NCI-H128 (cell line): ENCODE data around the gene FAM210B.
"Not testable (repeated sequence)": the region's sequence is repeated elsewhere in the genome, so short reads cannot be mapped to it uniquely, and the experiment has no call there.

Experiments
- DNase-seq: peaks from one replicate; lab custom pipeline; 2025; ENCODE audit not compliant: unreplicated experiment; lab: John Stamatoyannopoulos, UW

FAM210B gene

DNA sequence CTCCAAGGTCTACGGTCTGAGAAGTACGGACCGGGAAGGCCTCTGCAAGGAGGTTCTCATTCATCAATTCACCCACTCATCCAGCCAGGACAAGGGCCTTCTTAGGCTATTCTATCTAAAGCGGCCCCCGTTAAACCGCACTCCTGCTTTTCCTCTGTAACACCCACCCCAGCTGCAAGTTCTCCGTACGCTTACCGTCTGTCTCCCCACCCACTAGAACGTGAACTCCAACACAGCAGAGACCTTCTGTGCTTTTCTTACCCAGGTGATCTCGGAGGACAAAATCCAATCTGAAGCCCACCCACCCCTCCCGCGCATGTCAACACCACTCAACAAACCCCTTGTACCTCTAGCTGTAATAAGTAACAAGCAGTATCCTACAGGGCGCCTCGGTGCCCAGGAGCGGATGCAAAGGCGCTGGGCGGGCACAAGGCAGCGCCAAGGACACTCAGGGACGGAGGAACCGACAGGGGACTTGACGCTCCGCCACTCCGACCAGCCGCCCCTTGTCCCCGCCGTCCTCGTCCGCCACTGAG lies 32.9 kb downstream of the FAM210B start:
- no peak for DNase-seq

DNA sequence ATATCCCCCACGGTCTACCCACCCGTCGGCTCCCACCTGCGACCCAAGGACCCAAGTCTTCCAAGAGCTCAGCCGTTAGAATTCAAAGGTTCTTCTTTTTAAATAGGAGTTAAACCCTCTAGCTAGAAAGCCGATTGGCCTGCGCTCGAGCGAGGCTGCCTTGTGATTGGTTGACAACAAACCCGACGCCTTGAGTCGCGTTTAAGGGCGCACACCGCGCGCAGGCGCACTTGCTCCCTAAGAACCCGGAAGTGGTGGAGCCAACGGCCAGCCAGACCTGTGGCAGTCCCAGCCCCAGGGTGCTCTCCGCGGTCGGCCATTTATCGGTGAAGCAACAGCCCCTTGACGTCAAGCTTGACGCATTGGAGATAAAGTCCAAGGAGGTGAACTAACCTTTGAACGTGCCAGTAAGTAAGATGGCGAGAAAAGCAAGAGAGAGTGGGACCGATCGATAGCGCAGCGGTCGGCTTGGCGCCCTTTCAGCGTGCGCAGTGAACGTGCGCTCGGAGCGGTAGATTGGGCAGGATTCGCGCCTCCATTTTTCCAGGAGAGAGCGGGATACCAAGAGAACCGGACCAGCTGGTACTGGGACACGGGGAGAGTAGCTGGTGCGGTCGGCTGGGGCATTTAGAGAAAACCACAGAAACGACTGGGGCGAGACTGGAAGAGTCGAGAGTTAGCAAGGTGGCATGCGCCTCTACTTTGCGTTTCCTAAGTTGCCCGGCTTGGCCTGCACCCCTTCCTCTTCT lies 33.5 kb downstream of the FAM210B start, which contains the start of the genes AURKA and CSTF1:
Gene AURKA, minus strand, starts transcription at position 84 of the 749 bp plus-strand sequence. CDS start 4,018 bp downstream, outside the sequence.
Gene CSTF1, plus strand, starts transcription at position 514 of the 749 bp plus-strand sequence. CDS start 2,908 bp downstream, outside the sequence.
- peak; percentile 94 for DNase-seq

DNA sequence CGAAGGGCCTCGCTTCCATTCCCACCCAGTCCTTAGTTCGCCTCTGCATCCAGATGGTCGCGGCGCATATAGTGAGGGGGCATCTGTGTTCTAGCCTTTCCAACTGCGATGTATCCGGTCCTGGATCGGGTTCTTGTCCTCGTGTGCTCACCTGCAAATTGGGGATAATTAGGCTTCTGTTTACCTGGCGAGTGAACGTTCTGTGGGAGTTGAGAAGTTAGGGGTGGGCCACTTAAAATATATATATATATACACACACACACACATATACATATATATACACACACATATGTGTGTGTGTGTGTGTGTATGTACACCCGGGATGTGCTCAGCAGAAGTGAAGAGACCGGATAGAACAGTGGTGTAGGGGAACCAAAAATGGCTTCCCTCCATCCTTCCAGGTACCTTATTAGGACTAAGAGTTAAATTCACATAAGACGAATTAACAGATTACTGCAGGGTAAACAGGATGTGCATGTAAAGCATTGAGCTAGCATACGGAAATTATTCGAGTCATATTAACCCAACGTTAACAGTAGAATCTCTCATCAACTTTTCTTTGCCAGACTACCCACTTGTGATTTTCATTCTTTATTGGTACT lies 34.2 kb downstream of the FAM210B start:
- no peak for DNase-seq

DNA sequence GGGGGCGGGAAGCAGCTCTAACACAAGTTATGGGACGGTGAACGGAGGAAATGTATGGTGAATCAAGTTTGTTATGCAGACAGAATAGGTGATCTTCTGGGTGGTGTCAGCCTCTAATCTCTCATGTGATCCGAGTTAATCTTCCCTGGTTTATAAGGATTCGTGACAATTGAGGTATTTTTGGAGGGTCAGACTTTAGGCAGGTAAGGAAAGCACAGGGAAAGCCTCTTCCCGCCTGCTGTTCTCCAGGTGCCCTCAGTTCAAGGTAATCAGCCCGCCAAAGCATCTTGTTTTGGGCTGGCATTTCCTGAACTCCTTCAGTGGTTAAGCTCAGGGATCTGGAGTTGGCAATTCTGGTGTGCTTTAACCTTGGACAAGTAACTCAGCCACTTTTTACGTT lies 34.9 kb downstream of the FAM210B start:
- no peak for DNase-seq

DNA sequence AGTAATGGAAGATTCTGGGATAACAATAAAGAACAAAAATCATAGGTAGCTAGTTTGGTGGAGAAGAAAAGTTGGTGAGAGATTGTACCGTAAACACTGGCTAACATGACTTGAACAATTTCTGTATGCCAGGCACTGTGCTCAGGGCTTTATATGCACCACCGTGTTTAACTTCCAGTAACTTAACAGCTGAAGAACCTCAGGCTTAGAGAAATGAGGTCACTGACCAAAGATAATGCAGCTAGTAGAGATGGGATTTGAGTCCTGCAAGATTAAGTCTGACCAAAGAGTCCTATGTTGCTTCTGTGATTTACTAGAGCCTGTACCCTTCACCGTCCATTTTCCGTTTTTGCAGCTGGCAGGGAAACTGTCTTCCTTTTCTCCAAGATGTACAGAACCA lies 36.4 kb downstream of the FAM210B start:
- DNase-seq, result no peak

DNA sequence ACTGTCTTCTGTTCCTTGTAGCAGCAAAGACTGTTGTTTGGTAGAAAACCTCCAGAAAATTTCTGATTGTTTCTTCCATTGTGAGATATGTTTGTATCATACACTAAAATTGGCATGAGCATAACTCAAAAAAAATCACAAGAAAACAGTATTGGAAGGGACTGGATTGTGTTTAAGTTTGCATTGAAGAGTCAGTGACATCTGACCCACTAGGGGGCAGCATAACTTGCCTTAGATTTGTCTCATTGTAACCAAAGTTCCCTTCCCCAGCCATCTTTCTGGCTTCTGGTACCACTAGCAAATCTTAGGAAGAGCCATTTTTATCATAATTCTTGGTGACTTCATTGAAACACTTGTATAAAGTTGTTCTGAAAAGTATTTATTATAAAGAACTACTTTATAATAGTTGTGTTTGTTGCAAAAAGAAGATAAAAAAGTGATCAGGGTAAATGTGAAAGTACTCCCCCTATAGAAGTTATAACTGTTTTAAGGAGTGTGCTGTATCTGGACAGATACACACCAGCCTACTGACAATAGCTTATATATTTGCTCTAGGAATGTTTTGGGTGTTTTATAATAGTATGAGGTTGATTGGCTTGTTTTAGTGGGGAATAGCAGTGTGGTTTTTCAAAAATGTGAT lies 41.3 kb downstream of the FAM210B start:
- DNase-seq, result no peak

DNA sequence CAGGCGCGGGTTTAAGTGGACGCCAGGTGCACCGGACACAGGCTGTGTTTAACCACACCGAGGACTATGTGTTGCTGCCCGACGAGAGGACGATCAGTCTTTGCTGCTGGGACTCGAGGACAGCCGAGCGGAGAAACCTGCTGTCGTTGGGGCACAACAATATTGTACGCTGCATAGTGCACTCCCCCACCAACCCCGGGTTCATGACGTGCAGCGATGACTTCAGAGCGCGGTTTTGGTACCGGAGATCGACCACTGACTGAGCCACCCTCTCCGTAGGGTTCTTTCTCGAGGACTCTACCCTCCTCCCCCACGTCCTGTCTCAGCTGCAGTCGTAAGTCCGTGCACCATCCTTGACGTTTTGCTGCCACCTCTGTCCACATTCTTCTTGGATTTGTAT lies 44.7 kb downstream of the FAM210B start:
- no peak for DNase-seq

DNA sequence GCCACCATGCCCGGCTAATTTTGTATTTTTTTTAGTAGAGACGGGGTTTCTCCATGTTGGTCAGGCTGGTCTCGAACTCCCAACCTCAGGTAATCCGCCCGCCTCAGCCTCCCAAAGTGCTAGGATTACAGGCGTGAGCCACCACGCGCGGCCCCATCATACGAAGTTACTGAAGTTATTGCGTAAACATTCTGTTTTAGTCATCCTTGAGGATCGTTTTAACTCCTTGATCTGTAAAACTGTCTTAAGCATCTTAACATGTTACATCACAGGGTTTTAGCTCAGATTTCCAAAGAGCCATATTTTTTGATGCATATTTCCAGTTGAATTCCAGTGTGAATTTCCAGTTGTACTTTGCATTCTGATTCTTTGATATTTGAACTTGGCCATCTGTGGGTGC lies 46.6 kb downstream of the FAM210B start:
- DNase-seq, result not testable (repeated sequence)

DNA sequence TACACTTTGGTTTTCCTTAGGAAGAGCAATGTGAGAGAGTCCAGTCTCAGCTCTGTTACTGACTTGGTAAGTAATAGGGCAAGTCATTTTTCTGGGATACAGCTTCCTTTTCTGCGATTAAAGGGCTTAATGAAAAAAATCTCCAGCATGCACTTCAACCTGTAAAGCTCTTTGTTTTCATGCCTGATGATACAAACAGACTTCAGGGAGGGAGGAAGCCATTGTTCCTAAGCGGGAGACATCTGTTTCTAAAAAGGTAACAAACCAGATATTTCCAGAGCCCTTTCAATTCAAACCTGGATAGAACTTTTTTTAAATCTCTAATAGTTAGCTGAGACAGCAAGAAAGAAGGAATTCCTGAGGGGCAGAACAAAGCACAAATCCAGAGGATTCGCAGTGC lies 48.1 kb downstream of the FAM210B start:
- DNase-seq, result no peak

DNA sequence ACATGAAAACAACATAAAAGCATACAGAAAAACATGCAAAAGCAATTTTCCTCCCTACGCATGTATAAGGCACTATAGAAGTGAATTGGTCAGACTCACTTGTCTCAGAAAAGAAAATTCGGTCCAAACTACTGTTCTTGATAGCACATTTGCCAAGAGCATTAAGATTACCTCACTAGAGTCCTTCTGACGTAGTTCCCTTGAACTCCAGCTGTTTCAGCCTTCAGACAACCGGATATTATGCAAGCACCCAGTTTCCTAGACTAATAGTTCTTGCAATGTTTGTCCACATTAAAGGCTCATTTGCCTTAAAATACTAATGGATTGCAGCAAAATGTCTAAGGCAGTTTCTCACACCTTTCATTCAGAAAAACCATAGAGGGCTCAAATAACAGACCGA lies 50.7 kb downstream of the FAM210B start:
- no peak for DNase-seq

DNA sequence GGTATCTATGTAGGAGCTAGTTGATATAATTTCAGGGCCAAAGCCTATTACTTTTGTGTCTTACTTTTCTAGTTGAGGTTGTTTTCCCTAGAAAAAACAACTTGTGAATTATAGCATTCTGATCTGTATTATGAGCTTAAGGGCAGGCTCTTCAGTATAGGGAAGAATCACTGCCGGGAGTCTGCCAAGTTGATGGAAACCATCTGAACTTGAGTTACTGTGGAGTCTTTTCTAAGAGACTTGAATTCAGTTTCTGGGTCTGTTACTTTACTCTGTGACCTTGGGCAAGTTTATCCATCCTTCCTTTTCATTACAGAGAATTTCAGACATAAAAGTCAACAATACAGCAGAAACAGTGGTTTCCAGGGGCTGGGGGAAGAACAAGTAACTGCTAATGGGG lies 51.2 kb downstream of the FAM210B start:
- DNase-seq, result no peak

DNA sequence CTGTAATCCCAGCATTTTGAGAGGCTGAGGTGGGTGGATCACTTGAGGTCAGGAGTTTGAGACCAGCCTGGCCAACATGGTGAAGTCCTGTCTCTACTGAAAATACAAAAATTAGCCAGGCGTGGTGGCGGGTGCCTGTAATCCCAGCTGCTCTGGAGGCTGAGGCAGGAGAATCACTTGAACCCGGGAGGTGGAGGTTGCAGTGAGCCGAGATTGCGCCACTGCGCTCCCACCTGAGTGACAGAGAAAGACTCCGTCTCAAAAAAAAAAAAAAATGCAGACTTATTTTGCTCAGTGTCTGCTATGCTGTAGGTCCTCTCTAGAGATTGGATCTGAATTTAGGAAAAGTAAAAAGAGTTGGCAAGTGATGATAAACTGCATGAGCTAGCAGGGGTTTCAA lies 52.5 kb downstream of the FAM210B start:
- DNase-seq, result not testable (repeated sequence)

DNA sequence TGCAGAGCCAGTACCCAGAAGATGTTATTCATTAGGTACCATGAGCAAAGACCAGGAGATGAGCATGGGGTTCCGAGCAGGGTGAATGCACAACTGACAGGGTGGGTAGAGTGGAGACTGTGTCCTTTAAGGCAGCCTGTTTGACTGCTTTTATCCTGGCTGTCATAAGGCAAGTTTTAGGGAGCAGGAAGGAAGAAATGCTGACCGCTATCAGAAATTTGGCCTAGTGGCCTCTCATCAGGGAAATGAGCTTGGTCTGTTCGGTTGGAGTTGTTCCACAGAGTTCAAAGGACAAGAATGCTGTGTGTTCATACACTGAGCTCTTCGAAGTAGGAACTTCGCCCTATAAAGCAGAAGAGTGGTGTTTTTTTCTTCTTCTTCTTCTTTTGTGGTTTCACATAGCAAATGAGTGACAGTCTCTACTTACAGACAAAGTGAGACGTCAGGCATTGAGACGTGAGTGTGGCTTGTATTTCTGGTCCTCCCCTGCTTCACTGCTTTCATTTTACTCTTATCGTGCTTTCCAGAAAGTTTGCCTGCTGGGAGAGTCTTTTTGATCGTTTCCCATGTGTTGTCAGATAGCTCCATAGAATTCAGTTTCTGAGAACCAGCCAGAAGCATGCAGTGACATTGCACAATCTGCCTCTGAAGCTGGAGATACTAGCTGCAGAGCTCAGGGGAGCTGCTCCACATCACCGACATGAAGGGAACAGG lies 53.1 kb downstream of the FAM210B start, which contains the start of gene CASS4:
Gene CASS4, plus strand, starts transcription at position 502 of the 714 bp plus-strand sequence. Its CDS starts 199 bp downstream, at position 701.
- no peak for DNase-seq

DNA sequence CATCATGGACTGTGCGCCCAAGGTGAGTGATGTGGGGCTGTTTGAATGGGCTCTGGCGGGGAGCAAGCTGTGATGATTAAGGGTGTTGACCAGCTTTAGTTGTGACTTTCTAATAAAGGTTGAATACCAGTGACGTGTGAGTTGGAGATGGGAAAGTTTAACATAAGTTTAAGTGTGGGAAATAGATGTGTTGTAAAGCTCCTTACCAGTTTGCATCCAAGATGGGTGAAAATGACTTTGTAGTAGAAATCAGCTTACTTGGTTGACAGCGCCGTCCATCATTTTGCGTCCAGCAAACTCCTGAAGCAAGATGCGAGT lies 53.7 kb downstream of the FAM210B start:
- DNase-seq, result no peak

DNA sequence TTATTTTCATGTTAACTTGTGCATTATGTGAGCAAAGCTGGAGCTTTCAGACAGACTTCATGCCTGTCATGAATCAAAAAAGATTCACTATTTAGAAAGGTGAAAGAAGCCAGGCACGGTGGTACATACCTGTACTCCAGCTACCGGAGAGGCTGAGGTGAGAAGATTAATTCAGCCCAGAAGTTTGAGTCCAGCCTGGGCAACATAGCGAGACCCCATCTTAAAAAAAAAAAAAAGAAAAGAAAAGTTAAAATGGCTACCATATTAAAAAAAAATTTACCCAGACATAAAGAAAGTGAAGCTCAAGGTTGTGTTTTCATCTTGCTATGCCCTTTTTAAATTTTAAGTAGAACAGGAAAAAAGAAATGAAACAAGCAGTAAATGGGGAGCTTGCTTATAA lies 54.2 kb downstream of the FAM210B start:
- DNase-seq, result no peak

DNA sequence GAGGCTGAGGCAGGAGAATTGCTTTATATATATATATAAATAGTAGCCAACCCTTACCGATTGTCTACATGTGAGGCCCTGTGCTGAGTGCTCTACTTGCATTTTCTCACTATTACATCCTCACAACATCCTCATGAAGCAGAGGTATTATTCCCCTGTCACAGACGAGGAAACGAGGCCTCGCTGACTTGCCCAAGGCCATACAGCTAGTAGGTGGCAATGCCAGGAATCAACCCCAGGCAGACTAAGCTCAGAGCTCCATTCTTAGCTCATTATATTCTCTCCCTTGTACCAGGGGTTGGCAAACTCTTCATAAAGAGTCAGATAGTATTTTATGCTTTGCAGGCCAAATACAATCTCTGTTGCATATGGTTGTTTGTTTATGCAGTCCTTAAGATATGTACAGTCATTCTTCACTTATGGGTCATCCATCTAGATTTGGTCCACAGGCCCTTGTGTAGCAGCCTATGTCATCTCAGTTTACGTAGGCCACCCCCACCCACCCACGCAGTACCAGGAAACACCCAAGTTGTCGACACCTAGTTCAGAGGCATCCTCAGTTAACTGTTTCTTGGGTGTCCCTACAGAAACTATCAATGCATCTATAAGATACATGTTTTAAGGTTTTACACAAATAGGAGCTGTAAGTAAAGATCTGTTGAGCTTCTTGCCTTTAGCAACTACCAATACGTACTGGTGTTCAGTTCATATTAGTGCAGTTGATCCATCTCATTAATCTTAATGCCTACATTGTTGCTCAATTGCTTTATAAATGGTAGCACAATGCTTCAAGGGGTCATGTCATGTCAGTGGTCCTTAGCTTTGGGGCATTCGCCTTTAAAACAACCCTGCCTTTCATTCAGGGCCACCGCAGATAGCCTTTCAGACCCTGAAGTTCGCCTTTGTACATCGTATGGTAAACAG lies 56.3 kb downstream of the FAM210B start:
- no peak for DNase-seq

DNA sequence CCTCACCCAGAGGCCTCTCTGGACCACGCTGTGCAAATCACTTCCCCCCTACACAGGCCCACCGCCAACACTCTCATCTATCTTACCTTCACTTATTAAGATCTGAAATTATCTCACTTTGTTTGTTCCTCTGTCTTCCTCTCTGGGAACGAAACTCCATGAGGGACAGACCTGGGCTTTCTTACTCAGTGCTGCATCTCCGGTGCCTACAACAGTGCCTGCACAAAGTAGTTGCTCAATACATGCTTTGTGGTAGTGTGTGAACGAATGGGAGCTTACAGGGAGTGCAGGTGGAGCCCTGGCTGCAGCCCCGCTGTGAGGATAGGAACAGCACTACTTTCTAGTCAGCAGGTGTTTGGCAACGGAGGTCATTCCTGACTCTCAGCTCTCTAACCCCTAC lies 58.6 kb downstream of the FAM210B start:
- DNase-seq, result no peak

DNA sequence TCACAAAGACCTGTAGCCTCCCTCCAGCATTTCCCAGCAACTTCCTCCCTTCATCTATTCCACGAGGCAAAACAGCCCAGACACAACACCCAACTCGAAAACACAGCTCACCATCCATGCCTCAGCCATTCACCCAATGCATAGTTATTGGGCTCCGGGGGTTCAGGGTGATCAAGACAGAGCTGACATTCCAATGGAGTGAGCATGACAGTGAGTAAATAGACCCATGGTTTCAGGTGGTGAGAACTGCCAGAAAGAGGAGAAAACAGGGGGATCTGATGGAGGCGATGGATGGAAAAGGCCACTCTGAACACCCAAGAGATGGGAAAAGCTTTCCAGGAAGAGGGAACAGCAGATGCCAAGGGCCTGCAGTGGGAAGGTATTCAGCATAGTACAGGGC lies 59.1 kb downstream of the FAM210B start:
- DNase-seq, result no peak
